GM21723 (cell line): Measurements from ENCODE around the gene A1CF.

Experiments used
- ATAC-seq: cut with Tn5 transposase; IDR thresholded peaks from one replicate; pipeline ENCODE4 v1.9.1; 2021; ENCODE audit warnings: mild to moderate bottlenecking, moderate library complexity; ENCODE audit not compliant: unreplicated experiment

A1CF gene

DNA sequence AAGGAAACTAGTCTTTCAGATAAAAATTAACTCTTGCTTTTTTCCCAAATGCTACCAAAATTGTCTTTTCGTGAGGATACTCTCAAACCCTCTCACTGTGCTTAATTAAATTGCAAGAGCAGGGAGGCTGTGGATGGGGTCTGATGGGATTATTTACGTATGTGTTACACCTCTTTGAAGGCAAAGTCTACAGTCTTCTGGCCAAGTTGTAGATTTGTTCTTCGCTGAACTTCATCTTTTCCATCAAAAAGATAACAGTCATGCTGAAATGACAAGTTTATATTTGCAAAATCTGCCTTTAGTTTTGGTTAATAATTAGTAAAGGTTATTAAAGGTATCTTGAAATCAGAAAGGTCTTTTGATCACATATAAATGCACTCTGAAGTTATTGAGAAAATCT, 22.7 kb downstream of the A1CF start:
- no peak for ATAC-seq

DNA sequence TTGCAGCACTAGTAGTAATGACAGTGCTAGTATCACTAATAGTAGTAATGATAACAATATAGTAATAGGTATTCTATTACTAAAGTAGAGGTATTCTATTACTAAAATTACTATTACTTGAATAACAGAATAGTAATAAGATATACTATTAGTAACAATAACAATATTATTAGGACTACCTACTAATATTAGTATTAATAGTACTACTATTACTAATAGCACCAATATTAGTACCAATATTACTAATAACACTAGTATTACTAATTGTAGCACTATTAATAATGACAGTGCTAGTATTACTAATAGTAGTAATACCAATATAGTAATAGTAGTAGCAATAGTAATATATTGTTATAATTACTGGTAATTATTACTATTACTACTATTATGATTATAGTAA, 24.1 kb downstream of the A1CF start:
- ATAC-seq: no peak

DNA sequence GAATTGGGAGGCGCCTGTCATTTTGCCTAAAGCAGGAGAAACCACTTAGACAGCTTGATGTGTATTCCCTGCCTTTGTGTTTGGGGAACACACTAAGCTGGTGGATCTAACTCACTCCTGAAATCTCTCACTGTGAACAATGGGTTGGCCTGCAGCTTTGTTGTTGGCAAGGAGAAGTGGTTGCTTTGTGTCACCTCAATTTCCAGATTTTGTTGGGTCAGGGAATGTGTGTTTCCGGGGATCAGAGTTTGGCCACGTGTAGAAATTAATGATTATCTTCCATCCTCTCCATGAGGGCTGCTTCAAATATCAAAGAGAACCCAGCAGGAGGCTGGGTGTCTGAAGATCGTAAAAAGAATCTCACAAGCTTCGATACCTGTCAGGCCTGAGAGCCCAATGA, 27.8 kb downstream of the A1CF start:
- no peak for ATAC-seq

DNA sequence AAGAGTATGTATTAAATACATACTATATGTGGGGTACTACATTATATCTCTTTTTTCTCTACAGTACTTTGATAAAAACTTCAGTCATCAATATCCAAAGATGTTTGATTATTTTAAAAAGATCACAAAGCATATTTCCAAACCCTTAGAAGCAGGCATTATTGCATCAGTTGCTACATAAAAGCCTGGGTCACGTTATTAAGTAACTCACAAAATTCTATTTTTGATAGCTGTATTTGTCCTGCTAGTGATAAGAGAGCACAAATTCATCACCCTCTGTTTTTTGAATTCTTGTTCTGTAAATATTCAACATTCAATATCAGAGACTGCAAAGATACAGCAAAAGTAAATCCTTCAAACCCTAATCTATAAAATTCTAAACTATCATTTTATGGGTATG, 30.0 kb downstream of the A1CF start:
- ATAC-seq: no peak

DNA sequence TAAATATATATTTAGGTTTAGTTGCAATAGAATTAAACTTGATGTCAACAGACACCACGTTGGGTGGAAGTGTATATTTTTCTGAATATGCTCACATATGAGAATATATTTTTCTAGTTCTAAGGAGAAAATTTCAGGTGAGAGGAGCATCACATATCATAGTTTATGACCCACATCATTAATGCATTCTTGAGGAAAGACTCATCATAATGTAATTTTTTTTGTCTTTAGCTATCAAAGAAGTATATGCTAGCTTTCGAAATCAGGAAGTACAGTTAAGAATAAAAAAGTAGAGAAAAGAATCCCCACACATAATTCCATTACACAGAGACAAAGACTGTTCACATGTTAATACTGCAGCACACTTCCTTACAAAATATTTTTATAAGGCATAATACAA, 30.4 kb downstream of the A1CF start:
- no peak for ATAC-seq

DNA sequence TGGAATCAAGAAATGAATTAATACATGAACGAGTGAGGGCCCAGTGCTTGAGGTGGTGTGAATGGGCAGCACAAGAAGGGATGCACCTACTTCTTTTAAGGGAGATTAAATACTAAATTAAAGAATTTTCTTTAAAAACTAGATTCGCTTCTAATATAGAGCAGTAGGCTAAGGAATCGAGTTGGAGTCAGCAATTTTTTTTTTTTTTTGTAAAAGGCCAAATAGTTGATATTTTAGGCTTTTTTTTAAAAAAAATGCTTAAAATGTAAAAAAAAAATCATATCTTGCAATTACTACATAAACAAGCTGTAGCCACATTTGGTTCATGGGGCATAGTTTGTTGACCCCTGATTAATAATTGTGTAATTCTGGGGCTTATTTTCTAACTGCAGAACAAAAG, 31.9 kb downstream of the A1CF start:
- ATAC-seq: no peak

DNA sequence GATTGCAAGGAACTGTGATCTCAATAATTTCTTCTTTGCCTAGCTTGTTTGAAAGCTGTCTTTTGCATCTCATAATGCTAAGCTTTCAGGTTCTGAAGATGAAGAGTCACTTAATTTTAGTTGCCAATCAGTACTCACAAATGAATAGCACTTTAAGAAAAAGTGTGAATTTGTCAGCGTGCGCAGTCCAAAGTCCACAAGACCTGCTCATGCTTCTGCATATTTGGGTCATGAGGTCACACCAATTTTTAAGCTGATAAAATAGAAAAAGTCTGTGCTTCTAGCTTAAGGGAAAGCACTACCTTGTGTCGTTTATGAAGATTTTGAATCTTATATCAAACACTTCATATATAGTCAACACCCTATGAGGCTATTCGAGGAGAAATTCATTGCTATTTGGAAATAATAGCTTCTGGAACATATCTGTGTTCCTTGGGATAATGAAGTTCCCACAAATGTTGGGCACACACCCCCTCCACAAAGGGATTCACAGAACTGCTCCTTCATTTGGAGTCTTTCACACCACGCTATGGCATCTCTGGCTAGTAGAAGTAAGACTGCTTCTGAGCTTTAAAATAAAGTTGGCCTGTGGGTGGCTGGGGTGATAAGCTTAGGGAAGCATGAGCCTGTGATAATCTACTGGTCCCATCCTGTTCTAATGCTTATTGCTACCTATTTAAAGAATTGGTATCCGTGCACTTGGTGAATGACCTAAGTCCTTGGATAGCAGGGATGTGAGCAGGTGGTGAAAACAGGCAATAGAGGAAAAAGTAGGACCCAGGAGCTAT, 33.3 kb downstream of the A1CF start:
- no peak for ATAC-seq

DNA sequence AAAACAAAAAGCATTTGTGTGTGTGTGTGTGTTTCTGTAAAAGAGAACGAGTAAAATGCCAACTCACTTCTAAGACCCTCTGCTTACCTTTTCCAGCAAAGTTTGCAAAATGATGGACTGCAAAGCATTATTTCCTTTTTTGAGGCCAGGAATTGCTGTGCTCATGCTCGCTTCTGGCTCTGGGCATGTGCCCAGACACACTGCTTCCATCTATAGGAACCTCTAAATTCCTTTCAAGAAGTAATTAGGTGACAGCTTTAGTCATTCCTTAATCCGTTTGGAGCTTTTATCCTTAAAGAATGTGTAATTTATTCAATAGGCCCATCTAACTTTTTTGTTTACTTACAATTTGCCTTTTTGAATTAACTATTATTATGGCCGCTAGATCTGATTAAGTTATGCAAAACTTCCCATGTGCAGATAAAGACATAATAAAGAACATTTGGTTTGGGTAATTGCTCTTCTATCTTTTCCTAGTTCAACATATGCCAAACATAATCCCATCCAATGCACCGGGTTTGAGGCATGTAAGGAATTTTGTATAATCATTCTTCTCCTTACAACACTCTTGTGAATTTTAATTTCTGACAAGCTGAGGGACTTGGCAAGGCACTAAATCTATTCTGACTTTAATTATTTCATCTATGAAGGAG, 34.7 kb downstream of the A1CF start:
- ATAC-seq: no peak

DNA sequence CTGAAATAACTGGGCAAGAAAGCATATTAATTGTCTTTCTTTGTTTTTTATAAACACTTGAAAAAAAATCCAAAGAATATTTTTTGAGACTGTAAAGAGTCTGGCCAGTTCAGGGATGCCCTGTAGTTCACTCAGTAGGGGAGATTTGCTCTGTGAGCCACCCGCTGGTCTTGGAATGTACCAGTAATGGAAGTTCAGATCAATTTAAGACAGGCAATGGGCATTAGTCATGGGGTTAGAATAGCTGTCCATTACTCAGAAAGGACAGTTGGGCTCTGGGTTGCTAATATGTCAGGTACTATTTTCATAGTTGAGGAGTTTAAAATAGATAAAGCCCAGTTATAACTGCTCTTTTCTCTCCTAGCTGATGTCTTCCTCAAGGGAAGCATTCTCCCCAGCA, 38.7 kb downstream of the A1CF start:
- no peak for ATAC-seq

DNA sequence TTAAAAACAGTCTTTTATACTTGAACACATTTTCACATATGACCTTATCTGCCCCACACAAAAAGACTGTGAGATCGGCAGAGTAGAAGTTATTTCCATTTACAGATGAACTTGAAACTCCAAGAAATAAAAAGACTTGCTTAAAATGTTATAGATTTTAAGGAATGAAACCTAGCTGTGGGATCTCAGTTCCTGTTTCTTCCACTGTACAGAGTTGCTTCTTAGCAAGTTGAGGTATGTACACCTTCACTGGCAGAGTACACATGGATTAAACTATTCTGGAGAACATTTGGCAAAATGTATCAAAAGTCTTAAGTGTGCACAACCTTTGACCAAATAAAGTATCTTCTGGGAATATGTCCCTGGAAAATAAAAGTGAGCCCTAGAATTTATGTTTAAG, 48.3 kb downstream of the A1CF start:
- no peak for ATAC-seq

DNA sequence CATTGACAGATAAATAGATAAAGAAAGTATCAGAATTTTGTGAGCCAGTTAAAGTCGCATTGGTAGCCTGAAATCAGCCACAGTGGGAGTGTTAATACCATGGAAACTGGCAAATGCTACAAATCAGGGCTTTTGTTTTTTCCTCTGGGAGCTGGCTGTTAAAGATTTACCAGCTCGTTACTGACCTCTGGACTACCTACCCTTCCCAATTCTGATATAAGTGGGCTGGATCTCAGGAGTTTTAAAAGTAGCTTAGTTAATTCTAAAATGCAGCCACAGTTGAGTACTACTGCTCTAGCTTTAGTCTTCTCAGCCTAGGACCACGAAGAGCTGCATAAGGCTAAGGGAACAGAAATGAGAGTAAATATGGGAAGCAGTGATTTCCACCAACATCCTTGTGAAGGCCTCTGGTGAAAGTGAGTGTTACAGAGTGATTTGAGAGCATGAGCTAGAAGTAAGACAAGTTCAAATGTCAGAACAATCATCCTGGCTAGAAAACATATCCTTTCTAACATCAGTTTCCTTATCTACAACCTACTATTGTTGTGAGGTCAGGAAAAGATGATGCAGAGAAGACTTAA, 53.2 kb downstream of the A1CF start:
- no peak for ATAC-seq

DNA sequence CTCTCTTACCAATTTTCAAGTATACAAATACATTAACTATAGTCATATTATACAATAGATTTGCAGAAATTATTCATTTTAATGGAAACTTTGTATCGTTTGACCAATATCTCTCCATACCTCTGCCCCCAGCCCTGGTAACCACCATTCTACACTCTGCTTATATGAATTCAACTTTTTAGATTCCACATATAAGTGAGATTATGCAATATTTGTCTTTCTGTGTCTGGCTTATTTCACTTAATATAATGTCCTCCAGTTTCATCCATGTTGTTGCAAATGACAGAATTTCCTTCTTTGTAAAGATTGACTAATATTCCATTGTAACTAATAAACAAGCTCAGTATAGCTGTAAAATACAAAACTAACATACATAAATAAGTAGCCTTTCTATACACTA, 55.4 kb downstream of the A1CF start:
- no peak for ATAC-seq

DNA sequence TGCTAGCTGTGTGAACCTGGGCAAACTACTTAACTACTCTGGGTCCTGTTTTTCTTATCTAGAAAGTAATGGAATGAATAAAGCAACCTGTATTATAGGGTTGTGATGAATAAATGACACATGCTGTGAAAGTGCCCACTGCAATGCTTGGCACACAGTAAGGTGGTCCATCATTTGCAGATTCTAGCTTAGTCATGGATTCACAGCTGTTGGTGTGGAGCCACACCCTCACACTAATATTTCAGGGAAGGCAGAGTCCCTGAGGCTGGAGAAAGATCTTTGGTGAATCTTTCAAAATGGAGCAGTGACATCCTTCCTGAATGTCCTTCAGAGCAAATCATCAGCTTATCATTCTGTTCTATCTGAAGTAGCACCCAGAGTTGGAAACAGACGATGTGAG, 60.6 kb downstream of the A1CF start:
- ATAC-seq: no peak

DNA sequence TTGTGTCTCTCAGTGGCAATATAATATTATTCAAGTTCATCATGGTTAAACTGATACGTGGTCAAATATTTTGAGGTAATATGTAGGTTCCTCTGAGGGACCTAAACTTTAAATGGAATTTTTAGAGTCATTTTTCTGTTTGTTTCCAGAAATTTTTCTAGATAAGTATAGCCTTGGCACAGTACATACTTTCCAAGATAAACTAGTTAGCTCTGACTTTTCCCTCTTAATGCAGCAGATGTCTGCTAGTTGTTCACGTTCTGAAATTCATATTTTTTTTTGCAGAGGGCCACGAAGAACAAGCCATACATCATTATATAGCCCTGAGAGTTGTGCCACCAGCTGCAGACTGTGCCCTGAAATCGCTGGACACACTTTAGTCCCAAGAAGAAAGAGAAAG, 61.6 kb downstream of the A1CF start:
- ATAC-seq: no peak

DNA sequence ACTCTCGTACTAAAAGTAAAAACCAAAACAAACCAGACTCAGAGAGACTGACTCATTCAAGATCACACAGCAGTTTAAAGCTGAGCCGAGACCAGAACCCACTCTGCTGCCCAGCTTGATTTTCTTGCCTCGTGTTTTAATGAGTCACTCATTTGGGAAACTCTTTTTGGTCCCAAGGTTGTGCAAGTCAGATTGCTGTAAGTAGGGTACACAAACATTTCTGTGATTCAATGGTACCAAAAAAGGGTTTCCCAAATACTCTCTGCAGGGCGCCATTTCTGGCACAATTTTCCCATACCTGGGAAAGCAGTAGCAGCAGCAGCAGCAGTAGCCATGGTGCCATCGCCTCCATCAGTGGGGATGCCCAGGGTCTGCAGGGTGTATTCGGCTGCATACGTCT, 75.8 kb downstream of the A1CF start:
- ATAC-seq: no peak

DNA sequence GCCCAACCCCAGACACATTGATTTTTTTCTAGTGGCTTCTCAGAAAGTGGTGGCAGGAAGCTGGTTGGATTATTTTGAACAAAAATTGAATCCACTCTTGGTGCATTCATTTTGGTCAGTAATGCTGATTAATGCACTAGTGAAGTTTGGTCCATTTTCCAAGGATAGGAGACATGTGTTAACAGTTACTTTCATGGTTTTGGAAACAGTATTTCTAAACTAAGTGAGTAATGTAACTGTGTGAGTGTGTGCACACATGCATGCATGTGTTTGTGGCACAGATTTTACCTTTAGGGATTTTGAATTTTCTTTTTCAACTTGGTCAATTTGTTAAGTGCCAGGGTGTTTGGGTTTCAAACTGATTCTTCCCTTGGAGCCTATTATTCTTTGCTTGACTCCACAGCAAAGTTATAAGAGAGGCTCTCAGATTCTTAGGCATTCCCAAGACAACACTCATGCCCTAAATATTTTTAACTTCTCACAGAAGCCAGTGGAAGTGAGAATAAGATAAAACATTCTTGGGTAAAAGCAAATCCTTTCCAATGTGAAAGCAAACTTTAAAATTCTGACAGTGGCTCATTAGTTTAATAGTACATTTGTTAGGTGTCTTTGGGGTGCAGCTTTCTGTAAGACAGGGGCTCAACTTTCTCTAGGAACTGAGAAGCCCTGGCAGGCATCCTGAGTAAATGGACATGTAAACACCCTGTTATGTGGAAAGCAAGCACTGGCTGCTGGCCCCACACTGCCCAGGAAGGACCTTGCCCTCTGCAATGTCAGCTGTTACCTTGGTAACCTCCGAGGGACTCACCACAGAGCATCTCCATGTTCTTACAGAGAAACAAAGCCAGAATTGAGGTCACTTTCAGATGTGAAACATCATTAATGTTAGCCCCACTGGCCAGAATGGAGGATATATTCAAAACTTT, 77.3 kb downstream of the A1CF start:
- no peak for ATAC-seq

DNA sequence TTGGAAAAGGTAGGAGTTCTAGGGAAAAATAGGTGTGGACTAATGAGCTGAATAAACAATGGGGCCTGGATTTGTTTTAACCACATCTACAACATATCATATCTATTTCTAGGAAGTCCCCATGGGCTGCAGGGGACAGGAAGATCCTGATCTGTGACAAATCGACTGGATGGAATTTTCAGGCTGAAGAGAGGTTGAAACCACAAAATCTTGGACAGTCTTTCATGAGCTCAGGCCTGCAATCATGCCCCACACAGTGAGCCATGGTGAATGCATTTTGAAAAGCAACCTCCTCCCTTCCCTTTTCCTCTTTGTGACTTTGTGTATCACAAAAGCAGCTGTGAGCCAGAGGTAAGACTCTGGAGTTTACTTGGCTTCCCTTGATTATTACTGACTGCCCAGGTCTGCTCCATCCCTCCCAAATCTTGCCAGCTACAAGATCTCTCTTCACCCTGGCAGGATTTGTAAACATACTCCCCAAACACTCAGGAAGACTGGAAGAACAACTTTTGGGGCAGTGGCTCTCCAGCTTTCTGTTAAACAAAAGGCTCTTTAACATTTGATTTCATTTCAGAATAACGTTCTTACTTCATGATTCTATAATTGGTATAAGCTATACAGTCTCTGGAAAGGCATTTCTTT, 79.3 kb downstream of the A1CF start:
- no peak for ATAC-seq

DNA sequence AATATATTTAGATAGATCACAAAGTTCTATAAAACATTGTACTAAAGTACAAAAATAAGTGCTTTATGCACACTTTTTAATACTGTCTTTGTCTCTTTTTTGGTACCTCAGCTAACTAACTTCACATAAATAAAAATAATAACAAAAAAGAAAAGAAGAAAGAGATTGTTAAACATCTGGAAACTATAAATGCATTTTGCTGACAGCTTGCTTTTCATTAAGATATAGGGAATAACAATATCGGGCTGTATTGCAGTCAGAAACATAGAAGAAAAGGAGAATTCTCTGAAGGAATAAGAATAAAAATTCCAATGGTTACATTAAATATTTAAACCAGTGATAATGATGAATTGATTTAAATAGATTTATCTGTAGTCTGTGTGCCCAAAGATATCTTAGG, 85.8 kb downstream of the A1CF start:
- ATAC-seq: no peak

DNA sequence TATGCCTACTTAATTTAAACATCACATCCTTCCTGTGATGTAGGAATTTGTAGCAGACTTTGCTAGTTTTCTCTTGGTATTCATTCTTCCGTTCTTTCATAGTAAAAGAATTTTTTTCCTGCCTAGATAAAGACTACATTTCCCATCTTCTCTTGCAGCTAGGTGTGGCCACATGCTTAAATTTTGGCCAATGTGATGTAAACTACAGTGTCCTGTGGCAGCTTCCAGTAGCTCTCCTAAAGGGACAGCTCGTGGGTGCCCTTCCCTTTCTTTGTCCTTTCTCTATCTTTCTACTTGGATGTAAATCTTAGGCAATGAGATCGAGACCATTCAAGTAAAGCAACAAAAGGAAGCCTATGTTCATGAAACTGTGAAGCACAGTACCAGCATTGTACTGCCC, 87.1 kb downstream of the A1CF start:
- no peak for ATAC-seq

DNA sequence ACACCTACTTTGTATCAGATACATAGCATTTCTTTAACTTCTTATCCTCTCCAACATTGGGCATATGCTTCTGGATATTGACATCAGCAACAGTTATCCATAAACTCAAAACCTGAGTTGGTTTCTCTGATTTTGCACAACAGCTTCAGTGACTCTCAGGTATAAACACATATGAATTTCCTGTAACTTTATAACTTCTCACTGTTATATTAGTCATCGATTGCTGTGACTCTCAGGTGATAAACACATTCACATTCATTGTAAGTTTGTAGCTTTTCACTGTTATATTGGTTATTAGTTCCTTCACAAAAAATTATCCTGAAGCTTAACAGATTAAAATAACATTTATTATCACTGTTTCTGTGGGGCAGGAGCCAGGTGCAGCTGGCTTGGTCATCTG, 88.7 kb downstream of the A1CF start:
- no peak for ATAC-seq

DNA sequence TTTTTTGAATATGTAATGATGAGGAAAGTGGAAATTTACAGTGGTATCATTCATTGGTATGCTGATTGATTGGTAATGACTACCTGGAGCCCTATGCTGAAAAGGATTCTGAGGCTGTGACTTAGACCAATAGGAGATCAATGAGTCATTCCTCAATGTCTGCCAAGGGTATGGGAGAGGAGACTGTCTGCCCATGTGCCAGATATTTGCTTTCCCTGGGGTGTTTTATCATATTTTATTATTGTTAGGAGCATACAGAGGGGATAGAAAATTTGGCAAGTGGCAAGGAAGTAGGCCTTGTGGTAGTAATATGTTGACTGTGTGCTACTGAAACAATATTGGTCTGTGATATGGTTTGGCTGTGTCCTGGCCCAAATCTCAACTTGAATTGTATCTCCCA, 90.9 kb downstream of the A1CF start:
- no peak for ATAC-seq
